Upper lobe of left lung (tissue), 4 donors: ENCODE data around the gene TRA2B.
A peak's percentile ranks its signal among the peaks of the same experiment; 100 is the strongest.

ENCODE experiments used
- POLR2A ChIP-seq, 4 donors: fragments of 450-650 bp; IDR thresholded peaks; one replicate each; pipeline ENCODE4 v1.5.1; 2016 to 2017; ENCODE audit warnings: antibody characterized with exemption in 4 of 4, mild to moderate bottlenecking in 2 of 4
- TF ChIP-seq, protein P1 (sequence below), 6 experiments: fragments of 450-650 bp in 4 of 6; fragments of 200-600 bp in 2 of 6; sonication (generic) in 2 of 6; IDR thresholded peaks; one replicate each; pipeline ENCODE4 v1.5.1; 2016 to 2019; ENCODE audit warnings: antibody characterized with exemption in 6 of 6

GRCh38 chr3:185983495-185984141, 45.8 kb upstream of the TRA2B start:
- TF ChIP-seq, protein P1, sequence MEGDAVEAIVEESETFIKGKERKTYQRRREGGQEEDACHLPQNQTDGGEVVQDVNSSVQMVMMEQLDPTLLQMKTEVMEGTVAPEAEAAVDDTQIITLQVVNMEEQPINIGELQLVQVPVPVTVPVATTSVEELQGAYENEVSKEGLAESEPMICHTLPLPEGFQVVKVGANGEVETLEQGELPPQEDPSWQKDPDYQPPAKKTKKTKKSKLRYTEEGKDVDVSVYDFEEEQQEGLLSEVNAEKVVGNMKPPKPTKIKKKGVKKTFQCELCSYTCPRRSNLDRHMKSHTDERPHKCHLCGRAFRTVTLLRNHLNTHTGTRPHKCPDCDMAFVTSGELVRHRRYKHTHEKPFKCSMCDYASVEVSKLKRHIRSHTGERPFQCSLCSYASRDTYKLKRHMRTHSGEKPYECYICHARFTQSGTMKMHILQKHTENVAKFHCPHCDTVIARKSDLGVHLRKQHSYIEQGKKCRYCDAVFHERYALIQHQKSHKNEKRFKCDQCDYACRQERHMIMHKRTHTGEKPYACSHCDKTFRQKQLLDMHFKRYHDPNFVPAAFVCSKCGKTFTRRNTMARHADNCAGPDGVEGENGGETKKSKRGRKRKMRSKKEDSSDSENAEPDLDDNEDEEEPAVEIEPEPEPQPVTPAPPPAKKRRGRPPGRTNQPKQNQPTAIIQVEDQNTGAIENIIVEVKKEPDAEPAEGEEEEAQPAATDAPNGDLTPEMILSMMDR (IDR thresholded peaks at IDR 0.05) = peak; percentile 77 to 93 (median 86)
- TF ChIP-seq POLR2A (IDR thresholded peaks at IDR 0.05) = no peak
